IPS-11a (cell line): ENCODE data around the gene CERKL.
"Not testable (repeated sequence)": the region's sequence is repeated elsewhere in the genome, so short reads cannot be mapped to it uniquely, and the experiment has no call there.

Experiments
- H3K4me3 ChIP-seq: one replicate; pipeline ENCODE4 v1.5.1; 2013; ENCODE audit warnings: low read depth, low read length, control low read depth

The CERKL gene, protein sequence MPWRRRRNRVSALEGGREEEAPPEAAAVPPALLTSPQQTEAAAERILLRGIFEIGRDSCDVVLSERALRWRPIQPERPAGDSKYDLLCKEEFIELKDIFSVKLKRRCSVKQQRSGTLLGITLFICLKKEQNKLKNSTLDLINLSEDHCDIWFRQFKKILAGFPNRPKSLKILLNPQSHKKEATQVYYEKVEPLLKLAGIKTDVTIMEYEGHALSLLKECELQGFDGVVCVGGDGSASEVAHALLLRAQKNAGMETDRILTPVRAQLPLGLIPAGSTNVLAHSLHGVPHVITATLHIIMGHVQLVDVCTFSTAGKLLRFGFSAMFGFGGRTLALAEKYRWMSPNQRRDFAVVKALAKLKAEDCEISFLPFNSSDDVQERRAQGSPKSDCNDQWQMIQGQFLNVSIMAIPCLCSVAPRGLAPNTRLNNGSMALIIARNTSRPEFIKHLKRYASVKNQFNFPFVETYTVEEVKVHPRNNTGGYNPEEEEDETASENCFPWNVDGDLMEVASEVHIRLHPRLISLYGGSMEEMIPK

DNA sequence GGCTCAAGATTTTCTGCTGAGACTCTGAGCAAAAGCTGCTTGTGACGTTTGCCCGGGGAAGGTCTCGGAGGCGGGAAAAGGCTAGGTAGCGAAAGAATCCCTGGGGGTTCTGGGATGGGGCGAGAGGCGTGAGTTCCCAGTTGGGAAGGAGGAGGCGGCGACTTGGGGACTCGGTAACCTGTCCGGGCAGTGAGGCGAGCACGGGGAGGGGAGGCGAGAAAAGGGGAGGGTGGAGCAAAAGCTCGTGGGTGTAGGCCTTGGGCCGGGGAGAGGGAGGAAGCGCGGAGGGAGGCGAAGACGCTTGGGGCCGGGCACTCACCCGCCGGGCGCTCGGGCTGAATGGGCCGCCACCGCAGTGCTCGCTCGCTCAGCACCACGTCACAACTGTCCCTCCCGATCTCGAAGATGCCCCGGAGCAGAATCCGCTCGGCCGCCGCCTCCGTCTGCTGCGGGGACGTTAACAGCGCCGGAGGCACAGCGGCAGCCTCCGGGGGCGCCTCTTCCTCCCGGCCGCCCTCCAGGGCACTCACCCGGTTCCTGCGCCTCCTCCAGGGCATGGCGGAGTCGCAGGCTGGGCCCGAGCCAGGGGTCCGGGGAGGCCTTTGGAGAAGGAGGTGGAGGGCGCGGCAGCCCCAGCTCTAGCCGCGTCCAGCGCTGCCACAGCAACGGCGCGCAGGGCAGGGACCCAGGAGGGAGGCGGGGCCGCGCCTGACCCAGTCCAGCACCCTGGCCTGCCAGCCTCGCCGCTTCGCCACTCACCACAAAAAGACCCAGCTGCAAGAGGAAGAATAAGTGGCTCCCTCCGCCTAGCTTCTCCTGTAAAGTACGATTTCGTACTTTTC lies at the start of gene CERKL:
TSS of gene CERKL (minus strand) at position 656 of the 842 bp plus-strand sequence. CDS start at position 557, 99 bp downstream.
- H3K4me3 ChIP-seq, result peak within 1 kb of the TSS; percentile 53

DNA sequence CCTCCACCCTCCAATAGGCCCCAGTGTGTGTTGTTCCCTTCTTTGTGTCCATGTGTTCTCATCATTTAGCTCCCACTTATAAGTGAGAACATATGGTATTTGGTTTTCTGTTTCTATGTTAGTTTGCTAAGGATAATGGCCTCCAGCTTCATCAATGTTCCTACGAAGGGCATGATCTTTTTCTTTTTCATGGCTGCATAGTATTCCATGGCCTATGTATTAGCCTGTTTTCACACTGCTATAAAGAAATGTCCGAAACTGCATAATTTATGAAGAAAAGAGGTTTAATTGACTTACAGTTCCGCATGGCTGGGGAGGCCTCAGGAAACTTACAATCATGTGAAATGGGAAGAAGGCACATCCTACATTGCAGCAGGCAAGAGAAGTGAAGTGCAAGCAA lies 45.6 kb upstream of the CERKL start:
- H3K4me3 ChIP-seq, result not testable (repeated sequence)

DNA sequence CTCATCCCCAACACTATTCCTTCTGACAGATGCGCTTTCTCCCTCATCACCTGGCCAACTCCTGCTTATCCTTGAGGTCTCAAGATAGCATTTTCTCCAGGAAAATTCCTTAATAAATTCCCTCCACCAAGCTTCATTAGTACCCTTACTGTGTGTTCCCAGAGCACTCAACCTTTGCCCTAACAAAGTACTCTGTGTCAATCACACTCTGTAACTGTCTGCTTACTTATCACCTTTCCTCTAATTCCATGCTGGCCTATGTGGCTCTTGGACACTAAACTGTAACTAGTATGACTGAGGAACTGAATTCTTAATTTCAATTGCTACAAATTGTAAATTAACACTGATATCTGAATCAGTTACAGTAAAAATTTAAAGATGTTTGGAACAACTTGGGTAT lies 41.3 kb upstream of the CERKL start:
- no peak overlapping the region for H3K4me3 ChIP-seq

DNA sequence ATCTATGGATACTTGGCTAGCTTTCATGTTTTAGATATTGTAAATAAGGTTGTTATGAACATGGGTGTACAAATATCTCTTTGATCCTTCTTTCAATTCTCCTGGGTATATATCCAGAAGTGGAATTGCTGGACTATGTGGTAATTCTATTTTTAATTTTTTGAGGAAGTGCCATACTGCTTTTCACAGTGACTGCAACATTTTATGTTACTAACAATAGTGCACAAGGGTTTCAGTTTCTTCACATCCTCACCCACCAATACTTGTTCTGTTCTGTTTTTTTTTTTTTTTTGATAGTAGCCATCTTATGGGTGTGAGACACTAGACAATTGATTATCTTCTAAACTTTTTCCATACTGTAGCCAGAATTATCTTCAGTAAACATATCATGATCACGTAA lies 40.7 kb upstream of the CERKL start:
- H3K4me3 ChIP-seq, result no peak overlapping the region

DNA sequence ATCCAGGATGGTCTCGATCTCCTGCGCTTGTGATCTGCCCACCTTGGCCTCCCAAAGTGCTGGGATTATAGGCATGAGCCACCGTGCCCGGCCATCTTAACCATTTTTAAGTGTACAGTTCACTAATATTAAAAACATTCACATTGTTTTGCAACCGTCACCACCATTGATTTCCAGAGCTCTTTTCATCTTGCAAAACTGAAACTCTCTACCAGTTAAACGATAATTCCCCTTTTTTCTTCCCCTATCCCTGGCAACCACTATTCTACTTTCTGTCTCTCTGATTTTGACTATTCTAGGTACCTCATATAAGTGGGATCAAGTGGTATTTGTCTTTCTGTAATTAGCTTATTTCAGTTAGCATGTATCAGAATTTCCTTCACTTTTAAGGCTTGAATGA lies 40.2 kb upstream of the CERKL start:
- no peak overlapping the region for H3K4me3 ChIP-seq

DNA sequence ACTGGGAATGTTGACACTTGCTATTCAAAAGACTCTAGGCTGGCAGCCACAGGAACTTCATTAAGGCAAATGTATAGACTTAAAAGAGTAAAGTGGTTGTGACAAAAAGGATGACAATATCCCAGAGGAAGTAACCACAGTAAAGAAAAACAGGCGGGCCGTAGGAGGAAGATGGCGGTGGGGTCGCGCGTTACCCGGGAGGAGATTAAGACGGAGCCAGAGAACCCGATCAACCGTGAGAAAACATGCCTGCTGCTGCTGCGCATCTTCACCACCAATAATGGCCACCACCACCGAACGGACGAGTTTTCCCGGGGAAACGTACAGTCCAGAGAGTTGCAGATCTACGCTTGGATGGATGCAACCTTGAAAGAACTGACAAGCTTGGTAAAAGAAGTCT lies 37.4 kb upstream of the CERKL start:
- no peak overlapping the region for H3K4me3 ChIP-seq

DNA sequence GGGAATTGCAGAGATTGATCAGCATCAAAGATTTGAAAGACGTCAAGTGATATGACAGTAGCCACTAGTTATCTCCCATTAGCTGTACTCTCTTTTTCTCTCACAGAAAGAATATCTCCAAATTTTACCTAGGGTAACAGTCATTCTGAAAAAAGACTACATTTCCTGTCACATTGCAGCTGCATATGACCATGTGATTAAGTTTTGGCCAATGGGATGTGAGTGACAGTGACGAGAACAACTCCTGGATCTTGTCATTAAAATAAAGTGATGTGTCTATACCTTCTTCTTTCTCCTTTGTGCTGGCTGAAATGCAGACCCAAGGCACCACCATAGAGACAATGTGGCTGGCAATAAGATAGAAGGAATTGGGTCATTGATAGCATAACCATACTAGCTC lies 34.0 kb upstream of the CERKL start:
- H3K4me3 ChIP-seq, result no peak overlapping the region

DNA sequence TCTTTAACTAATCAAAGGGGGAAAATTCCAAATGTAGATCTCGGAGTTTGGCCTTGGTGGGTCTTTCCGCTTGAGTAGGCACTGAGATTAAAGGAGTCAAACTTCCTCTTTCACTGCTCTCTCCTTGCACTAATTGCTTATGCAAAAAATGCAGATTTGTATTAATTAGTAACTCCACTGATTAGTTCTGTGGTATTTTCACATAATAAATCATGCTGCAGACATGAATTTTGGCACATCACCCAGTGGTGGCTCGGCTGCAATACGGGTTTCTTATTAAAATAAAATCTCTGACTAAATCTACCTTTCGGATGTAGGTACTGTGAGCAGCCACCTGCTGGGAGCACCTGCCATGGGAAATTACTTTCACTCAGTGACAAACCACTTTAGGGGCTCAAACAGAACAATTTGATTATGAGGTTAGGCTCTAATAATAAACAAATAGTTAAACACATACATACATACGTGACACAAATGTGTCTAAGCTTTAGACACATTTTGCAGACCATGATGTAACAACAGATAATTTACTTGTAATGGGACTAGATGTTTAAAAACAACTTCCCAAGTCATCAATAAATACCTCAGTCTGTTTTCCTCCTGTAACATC lies 29.8 kb upstream of the CERKL start:
- no peak overlapping the region for H3K4me3 ChIP-seq

DNA sequence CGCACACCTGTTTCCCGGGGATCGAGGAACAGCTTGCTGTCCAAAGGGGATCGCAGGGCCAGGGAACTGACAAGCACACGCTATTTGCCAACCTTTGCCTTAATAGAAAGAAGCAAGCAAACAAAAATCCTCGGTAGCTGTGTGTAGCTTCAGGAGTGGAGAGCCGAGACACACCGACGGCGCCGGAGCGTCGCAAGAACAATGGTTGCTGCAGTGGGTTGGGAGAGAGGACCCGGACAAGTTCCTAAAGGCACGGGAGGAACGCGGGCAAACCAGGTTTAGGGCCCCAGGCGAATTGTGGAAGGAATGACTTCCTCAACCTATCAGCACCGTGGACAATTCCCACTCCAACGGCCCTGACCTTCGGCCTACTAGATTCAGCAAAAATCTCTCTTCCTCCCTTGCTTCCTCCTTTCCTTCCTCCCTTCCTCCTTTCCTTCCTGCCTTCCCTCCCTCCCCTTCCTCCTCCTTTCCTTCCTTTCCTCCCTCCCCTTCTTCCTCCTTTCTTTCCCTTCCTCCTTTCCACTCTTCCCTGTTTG lies 28.3 kb upstream of the CERKL start:
- H3K4me3 ChIP-seq, result no peak overlapping the region

DNA sequence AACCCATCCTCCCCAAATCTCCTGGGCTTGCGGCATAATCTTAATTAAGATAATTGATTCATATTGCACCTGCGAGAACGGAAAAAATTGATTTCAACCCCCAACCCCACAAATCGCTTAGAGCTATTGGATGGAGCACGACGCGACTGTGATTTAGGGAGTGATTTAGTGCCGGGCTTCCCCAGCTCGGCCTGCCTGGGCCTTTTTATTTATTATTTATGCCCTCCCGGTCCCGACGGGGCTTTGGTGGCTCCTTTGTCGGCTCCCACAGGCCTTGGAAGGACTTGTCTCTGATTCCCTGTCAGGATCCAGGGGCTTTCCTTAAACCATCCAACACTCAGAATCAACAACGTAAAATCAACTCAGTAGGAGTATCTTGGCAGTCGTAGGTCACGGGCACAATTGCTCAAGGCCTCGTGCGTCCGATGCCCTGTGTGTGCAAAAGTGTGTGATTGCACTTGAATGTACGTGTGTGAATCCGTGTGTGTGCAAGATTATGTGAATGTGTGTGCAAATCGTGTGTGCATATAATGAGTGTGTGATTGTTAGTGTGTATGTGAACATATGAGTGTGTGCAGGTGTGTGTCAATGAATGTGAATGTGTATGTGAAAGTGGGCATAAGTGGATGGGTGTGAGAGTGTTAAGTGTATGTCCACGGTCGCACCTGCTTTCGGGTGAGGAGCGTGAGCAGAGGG lies 27.7 kb upstream of the CERKL start:
- H3K4me3 ChIP-seq, result no peak overlapping the region

DNA sequence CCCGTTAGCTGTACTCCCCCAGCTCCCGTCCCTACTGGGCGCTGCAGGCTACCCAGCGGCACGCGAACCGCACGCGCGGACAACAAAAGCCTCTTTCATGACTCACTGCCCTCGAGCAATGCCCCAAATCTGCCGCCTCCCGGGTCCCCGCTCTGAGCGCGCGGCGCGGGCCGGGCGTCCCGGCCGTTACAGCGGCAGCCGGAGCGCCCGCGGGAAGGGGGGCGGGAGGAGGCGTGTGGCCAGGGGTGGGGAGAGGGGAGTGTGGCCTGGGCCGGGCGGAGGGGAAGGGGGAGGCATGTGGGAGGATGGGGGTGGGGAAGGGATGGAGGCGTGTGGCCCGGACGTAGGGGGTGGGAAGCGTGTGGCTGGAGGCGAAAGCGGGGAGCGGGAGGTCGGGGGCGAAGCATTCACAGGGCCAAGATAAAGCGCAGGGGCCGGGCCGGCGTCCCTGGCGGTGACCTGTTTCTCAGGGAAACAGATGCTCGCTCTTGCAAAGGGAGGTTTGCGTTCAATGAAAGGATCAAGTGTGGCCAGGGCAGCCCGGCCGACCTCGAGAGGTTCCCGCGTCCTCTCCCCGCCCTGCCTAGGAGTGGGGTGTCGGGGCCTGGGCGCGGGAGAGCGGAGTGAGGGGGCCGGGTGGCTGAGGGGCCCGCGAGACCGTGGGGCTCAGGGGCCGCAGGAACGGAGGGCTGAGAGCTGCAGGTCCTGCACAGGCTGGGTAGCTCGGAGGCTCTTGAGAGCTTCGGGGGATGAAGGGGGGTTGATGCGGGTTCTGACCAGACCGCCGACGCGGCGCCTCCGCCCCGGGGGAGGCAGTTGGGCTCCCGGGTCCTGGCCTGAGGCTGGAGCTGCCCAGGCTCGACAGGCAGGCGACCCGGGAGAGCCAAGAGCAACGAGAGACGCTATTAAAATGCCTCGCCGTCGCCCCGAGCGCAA lies 26.9 kb upstream of the CERKL start:
- no peak overlapping the region for H3K4me3 ChIP-seq

DNA sequence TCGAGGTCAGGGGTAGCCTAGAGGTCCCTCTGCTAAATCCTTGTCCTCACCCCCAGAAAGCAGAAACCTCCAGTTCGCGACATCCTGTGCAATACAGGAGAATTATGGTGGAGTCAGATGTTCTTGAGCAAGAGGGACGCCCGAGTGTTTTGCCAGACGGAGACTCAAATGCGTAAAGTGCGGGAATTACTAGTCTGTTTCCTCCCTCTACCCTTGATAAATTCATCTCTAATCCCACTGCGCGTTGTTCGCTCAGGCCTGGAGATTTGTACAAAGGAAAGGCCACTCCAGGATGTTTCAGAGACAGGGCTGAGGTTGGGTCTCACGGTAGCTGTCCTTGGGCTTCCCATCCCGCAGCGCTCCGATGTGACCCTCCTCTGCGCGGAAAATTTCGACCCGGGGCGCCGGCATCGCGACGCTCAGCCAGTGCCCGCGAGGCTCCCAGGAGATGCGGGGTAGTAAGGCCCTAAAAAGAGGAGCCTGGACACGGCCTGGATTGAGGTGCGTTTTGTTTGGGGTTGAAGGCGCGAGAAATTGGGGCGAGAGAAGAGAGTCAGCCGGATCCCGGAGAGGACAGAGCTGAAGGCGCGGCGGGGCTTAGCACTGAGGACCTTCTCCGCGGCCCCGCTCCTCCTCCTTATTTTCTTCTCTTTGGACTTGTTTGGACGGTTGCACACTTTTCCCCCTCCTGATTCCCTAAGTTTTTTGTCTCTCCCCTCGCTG lies 26.1 kb upstream of the CERKL start:
- no peak overlapping the region for H3K4me3 ChIP-seq

DNA sequence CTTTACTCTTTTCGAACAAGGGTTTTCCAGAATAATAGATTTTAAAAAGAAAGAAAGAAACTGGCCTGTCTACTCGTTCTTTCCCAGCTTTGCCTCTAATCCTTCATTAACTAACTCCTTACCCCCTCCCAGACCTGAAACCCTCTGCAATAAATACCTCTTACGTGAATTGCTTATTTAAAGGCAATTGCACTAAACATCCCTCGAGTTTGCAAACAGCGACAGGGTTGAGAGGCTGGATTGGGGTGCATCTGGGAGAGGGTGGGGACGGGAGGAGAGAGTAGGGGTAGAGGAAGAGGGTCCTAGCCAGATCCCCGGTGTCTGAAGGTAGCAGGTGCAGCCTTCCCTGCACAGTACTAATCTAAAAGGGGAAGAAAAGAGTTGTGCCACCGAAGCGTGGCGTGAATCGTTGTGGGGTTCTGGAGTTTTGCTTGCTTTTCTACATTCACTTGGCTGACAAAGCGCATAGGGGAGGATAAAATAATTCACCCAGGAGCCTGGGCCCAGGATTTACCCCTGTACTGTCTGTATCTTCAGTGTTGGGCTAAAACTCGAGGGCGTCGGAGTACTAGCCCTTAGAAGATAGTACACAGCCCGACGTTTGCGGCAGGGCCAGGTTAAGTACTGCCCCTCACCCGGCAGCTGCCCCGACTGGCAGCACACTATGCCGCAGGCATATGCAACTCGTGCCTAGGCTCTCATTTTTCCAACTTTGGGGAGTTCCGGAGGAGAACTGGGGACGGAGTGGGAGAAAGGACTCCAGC lies 25.3 kb upstream of the CERKL start:
- no peak overlapping the region for H3K4me3 ChIP-seq

DNA sequence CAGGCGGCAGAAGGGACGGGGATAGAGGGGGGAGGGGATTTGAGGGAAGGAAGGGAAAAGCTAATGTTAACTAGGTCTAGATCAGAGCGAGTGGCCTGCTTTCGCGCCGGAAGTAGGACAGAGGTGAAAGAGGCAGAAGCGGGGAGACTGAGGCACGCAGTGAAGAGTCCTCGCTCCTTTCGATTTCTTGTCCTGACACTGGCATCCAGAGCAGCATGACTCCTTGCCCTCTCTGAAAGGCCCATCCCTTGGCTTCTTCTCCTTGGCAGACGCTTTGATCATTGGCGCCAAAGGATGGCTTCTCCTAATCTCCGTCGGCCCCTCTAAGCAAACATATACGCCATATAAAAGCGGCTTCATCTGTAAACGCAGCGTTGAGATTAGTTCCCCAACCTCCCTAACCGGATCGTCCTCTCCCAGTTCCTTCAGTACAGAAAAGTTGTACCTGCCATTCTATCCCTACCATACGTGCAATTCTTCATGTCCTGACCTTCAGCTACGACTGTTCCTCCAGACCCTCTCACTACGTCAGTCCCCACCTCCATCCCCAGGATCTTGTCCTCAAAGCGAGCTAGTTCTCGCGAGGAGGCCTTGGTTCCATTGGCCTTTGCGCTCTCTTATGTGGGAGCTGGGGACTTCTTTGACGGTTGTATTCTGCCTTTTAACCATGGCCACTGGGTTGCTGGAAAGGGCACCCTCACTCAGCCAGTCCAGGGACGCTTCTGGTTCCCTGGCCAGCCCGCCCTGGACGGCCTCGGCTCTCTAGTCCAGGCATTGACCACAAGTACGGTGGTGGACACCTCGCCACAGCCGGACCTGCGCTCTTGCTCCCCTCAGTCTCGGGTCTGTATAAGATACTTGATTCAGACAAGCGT lies 24.3 kb upstream of the CERKL start:
- H3K4me3 ChIP-seq, result no peak overlapping the region

DNA sequence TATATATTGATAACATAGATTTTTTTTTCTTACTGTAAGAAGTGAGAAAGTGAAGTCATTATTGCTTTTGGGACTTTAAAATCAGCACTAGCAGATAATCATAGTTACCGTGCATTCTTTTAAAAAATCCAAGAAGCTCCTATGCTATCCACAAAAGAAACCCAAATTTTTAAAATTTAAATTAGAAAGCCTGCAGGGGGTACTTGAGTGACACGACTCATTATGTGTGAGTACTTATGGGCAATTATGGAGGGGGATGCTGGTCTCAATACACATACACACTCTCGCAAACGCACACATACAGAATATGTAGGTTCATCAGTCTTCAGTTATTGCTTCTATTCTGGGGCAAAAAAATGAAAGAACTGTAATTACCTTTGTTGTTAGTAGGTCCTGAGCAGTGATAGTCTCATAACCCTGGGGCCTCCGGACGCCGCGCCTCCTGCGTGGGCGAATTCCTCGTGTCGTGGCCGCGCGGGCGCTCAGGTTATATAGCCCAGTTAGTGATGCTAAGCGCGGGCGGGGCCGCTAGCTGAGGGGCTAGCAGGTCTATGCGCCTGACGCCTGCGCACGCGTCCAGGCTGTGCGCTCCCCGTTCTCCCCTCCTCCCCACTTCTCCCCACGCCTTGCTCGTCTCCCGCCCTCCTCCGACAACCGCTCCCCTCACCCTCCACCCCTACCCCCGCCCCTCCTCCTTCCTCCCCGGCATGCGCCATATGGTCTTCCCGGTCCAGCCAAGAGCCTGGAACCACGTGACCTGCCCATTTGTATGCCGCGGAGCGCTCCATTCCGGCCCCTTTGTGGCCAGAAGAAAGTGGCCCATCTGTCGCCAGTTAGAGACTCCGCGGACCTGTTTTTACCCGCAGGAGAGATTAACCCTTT lies 23.4 kb upstream of the CERKL start, which contains the start of gene NEUROD1:
TSS of gene NEUROD1 (minus strand) at position 463 of the 882 bp plus-strand sequence. CDS start 1,657 bp downstream, outside the sequence.
- H3K4me3 ChIP-seq, result no peak within 1 kb of the TSS

DNA sequence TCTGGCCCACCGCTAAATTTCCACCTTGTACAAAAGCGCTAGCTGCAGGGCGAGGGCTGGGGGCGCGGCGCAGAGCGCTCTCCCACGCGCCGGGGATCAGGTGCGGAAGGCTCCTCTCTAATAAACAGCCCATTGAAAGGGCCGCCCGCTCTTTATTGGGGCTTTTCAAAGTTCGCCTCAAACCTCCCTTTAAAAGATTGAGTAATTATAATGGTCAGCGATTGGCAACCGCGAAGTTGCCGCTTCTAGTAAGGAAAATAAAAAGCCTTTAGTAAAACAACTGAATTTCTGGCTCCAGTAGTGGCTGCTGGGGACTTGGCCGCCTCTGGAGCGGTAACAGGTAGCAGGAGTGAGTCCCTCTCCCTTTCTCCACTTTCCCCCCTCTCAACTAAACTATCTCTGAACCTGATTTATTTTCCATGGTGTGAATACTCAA lies 22.7 kb upstream of the CERKL start:
- no peak overlapping the region for H3K4me3 ChIP-seq
